Hematopoietic multipotent progenitor cell (in vitro differentiated cells): ENCODE data around the gene ANXA2. TPM values are rescaled to one million over a fixed set of nuclear protein-coding genes. Genes with fewer than 3 reads are reported as not detected.
"Not testable (repeated sequence)": the region's sequence is repeated elsewhere in the genome, so short reads cannot be mapped to it uniquely, and the experiment has no call there.

ENCODE experiments used
- DNase-seq, 3 donors: peaks; one replicate each; pipeline ENCODE4 v3.0.0-alpha.2; 2011 to 2015; ENCODE audit warnings: low read depth in 2 of 3, low spot score in 2 of 3
- total RNA-seq: library from RNA; depleted of rRNA; stranded (reverse); fragments of >200 nt; gene quantifications from one replicate; pipeline ENCODE4 v1.2.3, GENCODE V29; 2012

The ANXA2 gene
- total RNA-seq, 1 donor: 175 TPM

DNA sequence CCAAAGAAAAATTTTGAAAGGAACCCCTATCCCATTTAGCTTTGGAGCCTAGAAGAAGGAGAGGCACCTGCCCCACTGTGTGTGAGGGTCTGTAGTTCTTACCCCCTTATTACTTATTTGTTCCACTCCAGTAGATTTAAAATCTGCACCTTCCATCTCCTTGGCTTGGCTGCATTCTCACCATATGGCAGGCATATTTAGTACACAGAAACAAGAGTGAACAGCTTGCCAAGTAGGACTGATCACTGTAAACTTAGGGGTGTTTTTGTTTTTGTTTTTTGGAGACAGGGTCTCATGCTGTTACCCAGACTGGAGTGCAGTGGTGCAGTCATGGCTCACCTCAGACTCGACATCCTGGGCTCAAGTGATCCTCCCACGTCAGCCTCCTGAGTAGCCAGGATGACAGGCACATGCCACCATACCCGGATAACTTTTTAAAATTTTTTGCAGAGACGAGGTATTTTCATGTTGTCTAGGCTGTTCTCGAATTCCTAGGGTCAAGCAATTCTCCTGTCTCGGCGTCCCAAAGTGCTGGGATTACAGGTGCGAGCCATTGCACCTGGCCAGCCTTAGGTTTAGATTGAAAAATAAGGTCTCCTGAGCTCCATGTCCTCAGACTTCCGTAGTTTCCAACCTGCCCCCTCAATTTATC is 14.1 kb upstream of the ANXA2 start:
- DNase-seq: no peak

DNA sequence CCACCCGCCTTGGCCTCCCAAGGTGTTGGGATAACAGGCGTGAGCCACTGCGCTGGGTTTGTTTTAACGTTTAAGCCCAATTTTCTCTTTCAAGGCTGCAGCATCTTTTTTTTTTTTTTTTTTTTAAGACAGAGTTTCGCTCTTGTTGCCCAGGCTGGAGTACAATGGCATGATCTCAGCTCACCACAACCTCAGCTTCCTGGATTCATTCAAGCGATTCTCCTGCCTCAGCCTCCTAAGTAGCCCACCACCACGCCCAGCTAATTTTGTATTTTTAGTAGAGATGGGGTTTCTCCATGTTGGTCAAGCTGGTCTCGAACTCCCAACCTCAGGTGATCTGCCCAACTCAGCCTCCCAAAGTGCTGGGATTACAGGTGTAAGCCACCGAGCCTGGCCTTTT is 12.6 kb upstream of the ANXA2 start:
- not testable (repeated sequence) for DNase-seq

DNA sequence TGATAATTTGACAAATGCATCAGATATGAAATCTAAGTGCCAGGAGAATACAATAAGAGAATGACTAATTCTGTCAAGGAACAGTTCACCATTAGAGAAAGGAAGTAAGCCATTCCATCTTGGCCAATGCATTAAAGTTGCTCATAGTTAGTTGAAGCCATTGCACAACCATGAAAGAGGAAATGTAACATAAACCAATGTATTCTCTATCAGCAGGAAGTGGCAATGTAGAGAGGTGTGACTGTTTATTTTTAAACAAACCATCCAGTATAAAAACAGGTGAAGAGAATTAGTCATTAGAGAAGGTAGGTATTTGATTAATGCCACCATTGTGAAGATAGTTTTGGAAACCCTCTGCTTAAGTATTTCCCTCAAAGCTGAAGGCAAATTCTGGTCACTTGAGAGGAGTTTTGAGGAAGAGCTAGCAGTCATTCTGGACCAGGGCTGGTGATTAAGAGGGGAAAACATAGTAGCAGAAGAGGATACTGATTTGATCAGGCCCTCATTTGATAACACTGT is 10.7 kb upstream of the ANXA2 start:
- peak in 1 of 3 donors; percentile 49 for DNase-seq

DNA sequence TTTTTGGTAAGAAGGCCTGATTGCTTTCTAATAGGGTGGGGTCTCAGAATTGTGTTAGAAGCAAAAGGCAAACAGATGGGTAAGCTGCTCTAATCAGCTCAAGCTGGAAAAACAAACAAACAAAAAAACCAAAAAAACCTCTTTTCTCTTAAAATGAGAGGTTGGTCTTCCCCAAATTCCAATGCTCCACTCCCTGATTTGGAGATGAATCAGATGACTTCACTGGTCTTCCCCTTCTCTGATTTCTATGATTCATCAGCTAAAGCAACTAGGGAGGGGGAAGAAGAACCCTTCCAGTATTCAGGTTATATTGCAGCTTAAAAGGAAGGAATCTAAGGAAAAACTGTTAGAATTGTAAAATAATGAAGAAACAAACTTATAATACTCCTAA is 9.6 kb upstream of the ANXA2 start:
- no peak for DNase-seq

DNA sequence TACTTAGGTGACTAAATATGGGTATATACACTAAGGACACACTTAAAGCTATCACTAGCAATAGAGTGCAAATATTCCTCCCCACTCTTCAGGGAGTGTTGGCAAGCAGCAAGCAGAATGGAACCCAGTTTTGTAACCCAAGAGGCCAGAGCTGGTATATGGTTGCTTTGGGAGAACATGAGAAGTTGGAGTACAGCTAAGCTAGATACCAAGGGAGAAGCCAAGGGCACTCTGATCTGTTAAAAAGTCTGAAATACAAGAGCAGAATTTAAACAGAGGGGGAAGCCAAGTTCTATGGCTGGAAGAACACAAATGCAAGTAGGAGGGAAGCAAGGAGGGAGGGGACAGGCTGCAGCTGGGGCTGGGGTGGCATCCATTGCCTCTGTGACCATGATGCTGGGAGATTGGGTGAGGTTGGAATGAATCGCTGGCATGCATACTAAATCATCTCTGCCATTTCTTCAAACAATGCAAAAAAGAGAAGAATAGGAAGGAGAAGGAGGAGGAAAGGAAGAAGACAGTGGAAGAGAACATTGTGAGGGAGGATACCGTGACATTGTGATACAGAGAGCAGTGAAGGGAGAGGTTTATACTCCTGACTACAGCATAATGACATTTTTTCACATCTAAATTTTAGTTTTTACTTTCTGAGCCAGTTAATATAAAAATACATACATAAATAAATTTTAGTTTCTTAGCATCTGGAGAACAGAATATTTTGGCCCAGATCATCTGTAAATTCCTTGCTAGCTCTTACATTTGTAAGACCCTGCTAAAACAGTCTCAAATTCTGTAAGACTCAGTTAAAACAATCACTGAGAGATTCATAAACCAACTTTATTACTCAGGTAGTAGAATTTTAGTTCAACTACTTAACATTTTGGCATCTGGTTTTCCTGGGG is 9.0 kb upstream of the ANXA2 start:
- DNase-seq: no peak

DNA sequence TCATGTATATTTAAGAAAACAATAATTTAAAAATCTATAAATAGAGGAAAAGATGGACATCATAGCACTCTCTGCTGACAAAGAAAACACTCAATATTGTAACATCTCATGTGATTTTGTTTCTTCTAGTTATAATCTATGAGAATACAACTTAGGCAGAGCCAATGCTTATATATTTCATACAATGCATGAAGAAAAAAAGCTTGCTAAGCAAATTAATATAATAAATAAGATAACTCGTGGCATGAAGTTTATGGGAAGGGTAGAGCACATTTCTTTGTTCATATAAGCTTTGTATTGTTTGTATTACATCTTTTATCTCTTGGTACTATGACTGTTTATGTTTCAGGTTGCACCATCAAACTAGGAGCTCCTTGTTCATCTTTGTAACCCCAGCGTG is 7.6 kb upstream of the ANXA2 start:
- DNase-seq: no peak

DNA sequence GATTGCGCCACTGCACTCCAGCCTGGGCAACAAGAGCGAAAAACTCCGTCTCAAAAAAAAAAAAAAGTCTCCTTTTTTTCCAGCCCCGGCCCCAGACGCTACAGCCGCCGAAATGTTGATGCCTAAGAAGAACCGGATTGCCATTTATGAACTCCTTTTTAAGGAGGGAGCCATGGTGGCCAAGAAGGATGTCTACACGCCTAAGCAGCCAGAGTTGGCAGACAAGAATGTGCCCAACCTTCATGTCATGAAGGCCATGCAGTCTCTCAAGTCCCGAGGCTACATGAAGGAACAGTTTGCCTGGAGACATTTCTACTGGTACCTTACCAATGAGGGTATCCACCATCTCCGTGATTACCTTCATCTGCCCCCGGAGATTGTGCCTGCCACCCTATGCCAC is 6.6 kb upstream of the ANXA2 start:
- DNase-seq: not testable (repeated sequence)

DNA sequence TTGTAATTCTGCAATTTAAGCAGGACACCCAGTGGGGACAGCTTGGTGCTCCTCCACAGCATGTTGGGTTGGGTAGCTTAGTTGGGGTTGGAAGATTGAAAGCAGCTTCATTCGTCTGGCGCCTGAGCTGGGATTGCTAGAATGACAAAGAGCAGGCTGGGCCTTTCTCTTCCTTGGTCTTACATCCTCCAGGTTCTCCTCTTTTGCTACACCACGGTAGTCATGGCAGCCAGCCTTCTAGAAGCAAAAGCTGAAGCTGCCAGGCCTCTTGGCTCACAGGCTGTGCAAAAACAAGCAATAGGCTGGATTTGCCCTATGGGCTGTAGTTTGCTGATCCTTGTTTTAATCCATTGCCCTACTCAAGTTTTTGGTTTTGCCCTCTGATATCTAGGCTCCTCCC is 3.2 kb upstream of the ANXA2 start:
- DNase-seq: no peak

DNA sequence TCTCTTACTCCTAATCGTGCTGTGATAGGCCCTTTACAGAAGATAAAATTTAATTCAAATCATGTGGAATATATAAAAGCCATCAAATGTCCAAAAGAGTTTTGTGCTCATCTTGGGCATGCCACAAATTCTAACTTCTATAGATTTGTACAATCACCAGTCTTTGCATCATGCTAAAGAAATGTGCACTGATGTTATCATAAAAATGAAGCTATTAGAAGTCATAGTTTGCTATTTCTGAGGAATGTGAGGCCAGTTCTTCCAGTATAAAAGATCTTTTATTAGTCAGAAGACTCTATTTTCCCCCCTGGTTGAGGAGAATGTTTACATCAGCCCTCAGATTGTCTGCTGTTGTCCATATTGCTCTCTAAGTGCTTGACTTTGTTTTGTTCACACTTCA is 2.1 kb upstream of the ANXA2 start:
- no peak for DNase-seq

DNA sequence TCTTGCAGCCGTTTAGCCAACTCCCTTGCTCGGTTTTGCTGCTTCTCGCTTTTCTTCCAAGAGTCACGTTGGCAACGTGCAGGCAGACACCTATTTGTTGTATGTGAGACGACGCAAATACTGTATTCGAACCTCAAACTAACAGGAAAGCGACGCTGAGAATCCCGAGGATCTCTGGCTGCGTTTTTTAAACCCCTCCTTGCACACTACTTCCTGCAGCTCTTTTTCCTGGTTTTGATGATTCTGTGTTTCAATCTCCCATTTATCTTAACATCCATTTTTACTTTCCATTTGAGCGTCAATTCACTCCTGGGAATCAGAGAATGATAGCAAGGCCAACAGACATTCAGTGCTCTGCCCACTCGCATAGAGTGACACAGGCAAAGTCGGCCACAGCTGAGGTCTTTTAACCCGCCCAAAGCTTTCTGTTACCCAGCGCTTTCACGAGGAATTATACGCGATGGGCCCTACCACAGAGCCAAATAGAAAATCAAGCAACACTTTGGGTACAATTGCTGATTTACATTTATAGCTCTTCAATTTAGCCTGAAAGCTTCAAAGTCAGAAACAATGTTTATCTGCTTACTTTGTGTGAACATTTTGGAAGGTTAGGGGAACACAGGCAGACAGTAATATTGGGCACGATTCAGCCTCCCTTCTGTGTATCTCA is 1.6 kb upstream of the ANXA2 start:
- no peak for DNase-seq

DNA sequence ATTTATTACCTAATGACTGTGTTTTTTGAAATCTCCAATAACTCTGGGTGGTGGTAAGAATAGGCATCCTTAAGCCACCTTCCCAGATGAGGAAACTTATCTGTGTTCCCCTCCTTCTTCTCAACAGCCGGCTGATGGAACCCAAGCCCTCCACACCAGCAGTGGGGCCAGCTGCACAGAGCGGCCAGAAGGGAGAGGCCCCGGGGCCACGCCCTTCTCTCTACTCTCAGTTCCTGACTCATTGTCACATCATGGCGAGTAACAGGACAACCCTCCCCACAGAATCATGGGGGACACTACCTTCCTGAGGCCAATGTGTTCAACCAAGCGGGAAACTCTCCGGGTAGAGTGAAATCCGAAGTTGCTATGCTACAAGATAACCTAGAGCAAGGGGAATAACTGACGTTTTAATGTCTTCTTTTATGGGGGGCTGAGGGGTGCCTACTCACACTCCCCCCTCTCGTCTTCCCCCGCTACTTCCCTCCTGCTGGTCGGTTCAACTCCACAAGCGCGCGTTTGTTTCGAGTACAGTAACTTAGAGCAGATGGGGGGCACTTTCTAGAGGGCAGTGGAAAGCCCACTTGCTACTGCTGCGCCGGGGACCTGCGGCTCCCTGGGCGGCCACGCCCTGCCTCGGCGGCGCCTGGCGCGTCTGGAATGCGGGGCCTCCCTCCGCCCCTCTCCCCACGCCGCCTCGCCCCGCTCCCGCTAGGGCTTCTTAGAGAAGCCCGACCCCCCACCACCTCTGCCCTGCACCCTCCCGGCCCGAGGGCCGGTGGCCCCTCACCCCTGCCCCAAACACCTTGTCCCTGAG is 621 bp downstream of the ANXA2 start:
- DNase-seq: peak in 2 of 3 donors; percentile 34 to 39

DNA sequence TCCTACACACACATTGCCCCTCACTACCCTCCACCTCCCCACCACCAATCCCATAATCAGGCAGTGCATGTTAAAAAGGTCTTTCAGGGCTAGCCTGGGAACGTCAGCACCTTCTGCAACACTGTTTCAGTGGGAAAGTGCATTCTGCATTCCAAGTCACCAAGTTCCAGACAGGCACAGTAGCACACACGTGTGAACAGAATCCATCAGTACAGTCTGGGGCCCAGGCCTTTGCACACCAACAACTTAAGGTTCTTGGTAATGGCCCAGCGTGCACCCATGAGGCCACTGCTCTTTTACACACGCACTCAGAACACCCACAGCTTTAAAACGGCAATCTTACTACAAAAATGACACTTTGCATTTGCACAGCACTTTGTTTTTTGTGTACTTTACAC is 1.2 kb downstream of the ANXA2 start:
- DNase-seq: no peak

DNA sequence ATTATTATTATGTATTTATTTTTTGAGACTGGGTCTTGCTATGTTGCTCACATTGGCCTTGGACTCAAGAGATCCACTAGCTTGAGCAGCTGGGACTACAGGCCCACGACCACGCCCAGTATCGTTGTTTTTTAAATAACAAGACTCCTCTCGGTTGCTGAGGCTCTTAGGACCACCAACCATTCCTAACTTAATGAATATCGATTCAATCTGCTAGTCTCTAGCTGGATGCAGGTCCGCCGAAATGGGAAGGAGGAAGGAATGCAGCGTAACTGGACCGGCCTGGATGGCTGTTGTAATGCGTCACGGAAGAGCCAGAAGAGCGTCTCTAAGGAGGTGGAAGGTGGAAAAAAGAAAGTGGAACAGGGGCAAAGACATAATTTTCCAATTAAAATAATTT is 1.7 kb downstream of the ANXA2 start:
- DNase-seq: no peak

DNA sequence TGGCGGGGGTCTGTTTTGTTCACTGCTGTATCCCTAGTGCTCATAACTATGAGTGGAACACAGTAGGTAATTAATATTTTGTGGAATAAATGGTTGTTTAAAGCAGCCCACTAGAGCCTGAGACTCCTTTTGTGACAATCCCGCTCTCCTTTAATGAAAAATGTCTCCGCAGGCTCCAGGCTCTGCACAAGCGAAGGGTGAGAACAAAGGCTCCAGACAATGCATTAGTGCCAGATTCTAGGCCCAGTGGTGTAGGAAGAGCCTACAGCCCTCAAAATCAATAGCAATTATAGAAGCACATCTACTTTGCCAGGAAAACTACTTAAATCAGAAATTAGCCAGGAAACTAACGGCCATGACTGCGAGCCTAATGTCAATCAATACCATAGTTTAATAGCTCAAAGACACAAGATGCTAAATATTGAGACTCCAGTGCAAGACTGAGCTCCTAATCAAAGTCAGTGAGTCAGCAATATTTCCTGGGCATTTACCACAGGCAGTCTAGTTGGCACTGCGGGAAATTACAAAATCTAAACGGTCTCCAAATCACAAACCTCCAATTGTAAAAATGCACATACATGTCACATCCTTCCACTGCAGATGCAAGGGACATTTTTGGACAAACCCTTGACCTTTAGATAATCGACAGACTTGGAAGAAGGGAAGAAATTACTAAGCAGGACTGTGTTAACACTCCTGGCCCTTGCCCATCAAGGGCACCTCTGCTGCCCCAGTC is 2.3 kb downstream of the ANXA2 start:
- peak in 1 of 3 donors; percentile 11 for DNase-seq

DNA sequence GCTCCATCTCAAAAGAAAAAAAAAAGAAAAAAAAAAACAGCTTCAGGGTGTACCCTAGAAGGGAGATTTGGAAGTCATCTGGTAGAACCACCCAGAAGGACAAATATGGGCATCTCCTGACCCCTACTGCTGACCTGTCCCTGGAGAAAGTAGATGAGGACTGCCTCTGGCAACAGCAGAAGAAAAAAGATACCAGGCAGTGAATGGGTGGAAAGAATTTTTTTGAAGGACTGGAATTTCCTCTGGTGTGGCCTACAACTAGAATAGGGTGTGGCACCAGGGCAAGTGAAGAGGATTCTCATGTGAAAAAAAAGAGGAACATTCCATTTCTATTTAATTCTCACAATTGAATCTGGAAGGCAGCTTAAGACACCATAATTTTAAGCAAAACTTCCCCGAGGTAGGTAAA is 3.1 kb downstream of the ANXA2 start:
- DNase-seq: no peak

DNA sequence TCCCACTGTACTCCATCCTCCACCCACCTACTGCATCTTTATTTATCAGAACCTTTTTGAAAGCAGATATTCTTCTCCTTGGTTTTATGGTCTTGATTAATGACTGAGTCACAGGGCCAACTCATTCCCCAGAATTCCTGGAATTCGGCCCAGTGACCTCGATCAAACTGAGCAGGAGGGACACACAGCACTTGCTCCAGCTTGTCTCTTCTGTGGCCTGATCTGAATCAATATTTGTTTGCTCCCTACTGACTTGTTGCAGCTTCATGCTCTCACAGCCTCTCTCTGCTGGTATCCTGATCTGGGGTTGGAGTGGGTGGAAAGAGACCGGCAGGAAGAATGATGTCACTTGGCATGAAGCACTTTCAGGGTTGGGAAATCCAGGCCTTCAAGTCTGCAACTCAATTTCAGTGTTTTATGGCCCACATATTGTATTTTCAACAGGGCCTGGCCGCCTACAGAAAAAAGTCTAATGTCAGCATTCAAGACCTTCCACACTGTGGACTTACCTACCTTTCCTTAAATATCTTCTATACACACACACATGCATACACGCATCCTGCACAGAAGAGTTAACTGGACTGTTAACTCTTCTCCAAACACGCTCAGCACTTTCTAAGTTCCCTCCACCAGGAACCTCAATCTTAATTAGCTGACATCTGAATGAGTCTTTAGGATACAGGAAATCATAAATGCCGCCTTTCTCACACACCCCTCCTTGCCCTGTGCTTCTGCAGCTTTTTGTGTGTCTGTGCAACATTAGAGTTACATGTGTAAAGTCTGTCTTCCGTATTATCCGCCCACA is 4.6 kb downstream of the ANXA2 start:
- DNase-seq: no peak

DNA sequence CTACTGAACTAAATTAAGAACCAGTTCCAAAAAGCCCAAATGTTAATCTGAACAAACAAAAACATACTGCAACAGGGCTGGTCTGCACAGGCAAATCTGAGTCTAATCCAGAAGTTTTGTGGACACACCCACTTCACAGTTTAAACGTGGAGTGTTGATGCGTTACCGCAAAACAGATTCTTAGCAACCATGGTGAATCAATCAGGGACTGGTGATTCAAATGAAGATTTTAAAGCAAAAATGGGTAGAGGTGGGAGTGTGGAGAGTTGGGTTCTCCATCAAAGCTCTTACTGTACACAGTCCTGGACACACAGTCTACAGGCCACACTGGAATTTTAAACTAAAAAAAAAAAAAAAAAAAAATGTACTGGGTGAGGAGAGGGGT is 5.2 kb downstream of the ANXA2 start:
- DNase-seq: peak in 1 of 3 donors; percentile 46

DNA sequence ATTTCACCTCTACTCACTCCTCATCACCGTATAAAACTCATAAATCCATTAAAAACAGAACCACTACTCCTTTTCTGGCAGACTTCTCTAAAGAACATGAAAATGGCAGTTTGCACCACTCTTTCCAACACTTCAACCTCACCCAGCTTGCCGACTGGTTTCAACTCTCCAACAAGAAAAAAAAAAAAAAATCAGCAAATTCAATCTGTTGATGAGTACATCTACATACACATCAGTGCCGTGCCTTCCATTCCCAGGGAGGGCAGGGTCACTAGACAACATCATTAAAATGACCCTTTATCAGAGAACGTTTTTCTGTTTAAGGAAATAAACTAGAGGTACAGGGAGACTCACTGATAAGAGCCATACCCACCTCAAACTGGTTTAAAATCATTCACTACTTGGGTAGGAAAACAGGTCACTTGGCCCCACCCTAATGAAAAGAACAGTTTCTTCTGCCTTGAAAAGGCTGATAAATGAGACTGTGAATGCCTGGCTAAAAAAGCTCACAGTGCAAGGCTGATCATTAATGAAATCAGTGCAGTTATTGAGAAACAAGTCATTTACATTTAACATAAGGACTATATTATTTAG is 6.0 kb downstream of the ANXA2 start:
- DNase-seq: no peak
